OCI-LY1 (cell line): ENCODE results near the gene KRTAP12-2.
"Not testable (repeated sequence)": the region's sequence is repeated elsewhere in the genome, so short reads cannot be mapped to it uniquely, and the experiment has no call there.

Experiments used
- H2AFZ ChIP-seq: fragments of 200-600 bp; sonication (generic), shearing (Covaris generic); 2 replicates; pipeline ENCODE4 v1.6.0; 2014; ENCODE audit warnings: antibody characterized with exemption, mild to moderate bottlenecking, low read length
- H3F3A ChIP-seq: fragments of 200-600 bp; sonication (generic), shearing (Covaris generic); 2 replicates; pipeline ENCODE4 v1.6.0; 2014; ENCODE audit warnings: mild to moderate bottlenecking, antibody characterized with exemption, low read length, moderate library complexity; ENCODE audit not compliant: insufficient read depth
- H3K27ac ChIP-seq: fragments of 200-600 bp; sonication (generic); 2 replicates; pipeline ENCODE4 v1.5.1; 2014; ENCODE audit warnings: low read length, mixed run types, mild to moderate bottlenecking, low read depth; ENCODE audit not compliant: poor library complexity, severe bottlenecking
- H3K27me3 ChIP-seq: fragments of 200-600 bp; sonication (generic); 2 replicates; pipeline ENCODE4 v1.6.0; 2014; ENCODE audit warnings: antibody characterized with exemption, mild to moderate bottlenecking, low read length, moderate library complexity; ENCODE audit not compliant: insufficient read depth
- H3K36me3 ChIP-seq: fragments of 200-600 bp; sonication (generic); 2 replicates; pipeline ENCODE4 v1.6.1; 2014; ENCODE audit warnings: mild to moderate bottlenecking, antibody characterized with exemption, low read length, moderate library complexity, mixed read lengths; ENCODE audit not compliant: insufficient read depth
- H3K4me1 ChIP-seq: fragments of 200-600 bp; sonication (generic); 2 replicates; pipeline ENCODE4 v1.5.1; 2014; ENCODE audit warnings: mild to moderate bottlenecking, low read length, moderate library complexity; ENCODE audit not compliant: insufficient read depth, severe bottlenecking
- H3K4me2 ChIP-seq: fragments of 200-600 bp; sonication (generic), shearing (Covaris generic); 2 replicates; pipeline ENCODE4 v1.6.1; 2014; ENCODE audit warnings: low read length
- H3K4me3 ChIP-seq: fragments of 200-600 bp; sonication (generic); 2 replicates; pipeline ENCODE4 v1.5.1; 2014; ENCODE audit warnings: low read length, low read depth, mild to moderate bottlenecking, mixed read lengths; ENCODE audit not compliant: poor library complexity, severe bottlenecking
- H3K79me2 ChIP-seq: fragments of 200-600 bp; shearing (Covaris generic); 2 replicates; pipeline ENCODE4 v1.6.1; 2016; ENCODE audit warnings: mixed run types, low read length, mixed read lengths; ENCODE audit not compliant: insufficient read depth
- H3K9ac ChIP-seq: fragments of 200-600 bp; sonication (generic), shearing (Covaris generic); 2 replicates; pipeline ENCODE4 v1.6.1; 2014; ENCODE audit warnings: mild to moderate bottlenecking, low read length, mixed read lengths
- H3K9me2 ChIP-seq: fragments of 200-600 bp; sonication (generic), shearing (Covaris generic); 2 replicates; pipeline ENCODE4 v1.6.1; 2014; ENCODE audit warnings: low read depth, mild to moderate bottlenecking, low read length, mixed read lengths
- H3K9me3 ChIP-seq: fragments of 200-600 bp; shearing (Covaris generic); 2 replicates; pipeline ENCODE4 v1.6.1; 2014; ENCODE audit warnings: low read length, mixed read lengths
- H4K20me1 ChIP-seq: fragments of 200-600 bp; sonication (generic), shearing (Covaris generic); 2 replicates; pipeline ENCODE4 v1.6.0; 2016; ENCODE audit warnings: mild to moderate bottlenecking, low read length; ENCODE audit not compliant: insufficient read depth
- EZH2 ChIP-seq: fragments of 200-600 bp; sonication (generic), shearing (Covaris generic); IDR thresholded peaks from 2 replicates; pipeline ENCODE4 v1.8.0; 2017; ENCODE audit warnings: borderline replicate concordance, mixed run types, mild to moderate bottlenecking, antibody characterized with exemption, low read length, moderate library complexity, mixed read lengths
- TF ChIP-seq, protein P1 (sequence below): fragments of 200-600 bp; sonication (generic), shearing (Covaris generic); IDR thresholded peaks from 2 replicates; pipeline ENCODE4 v1.5.1; 2017; ENCODE audit warnings: mild to moderate bottlenecking, antibody characterized with exemption, low read length, moderate library complexity, mixed read lengths

The KRTAP12-2 gene

DNA sequence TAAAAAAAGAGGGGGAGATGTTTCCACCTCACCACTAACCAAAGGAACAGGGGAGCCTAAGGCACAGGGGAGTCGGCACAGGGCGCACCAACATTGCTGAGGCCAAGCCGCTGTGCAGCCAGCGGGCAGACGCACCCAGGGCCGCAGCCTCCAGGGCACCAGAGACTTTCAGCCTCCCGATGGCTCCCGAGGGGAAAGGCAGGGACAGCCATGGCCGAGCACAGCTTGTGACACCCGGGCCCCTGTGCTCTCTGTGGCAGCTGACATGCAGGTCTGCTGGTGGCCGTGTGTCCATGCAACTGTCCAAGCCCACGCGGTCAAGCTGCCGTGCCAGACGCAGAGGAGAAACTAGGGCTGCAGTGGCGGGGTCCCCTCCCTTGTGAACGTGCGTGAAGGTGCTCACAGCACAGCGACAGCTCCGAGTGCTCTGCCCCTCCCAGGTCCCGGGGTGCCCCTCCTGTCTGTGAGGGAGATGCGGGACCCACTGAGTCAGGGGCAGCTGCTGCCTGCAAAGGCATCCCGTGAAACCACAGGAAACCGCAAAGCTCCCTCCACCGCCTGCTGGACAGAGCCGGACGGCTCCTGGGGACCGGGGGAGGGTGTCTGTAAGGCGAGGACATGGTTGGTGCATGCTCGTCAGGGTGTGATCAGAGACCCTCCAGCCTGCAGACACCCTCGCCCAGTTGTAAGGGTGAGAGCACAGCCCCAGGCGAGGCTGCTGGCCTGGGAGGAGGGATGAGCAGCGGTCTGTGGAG lies 18.0 kb downstream of the KRTAP12-2 start:
- Histone ChIP-seq H3K4me2 (no peak overlapping the region), H3K9ac (no peak overlapping the region), H3K4me1 (no peaks in the 10 kb centered on the region), H3F3A (no peaks in the 10 kb centered on the region), H3K27ac (no peak overlapping the region), H4K20me1 (no peaks in the 10 kb centered on the region), H2AFZ (no peak overlapping the region), H3K36me3 (no peaks in the 10 kb centered on the region; the same call in 1 of the 2 replicates), H3K79me2 (no peaks in the 10 kb centered on the region), H3K27me3 (no peaks in the 10 kb centered on the region), H3K9me3 (peaks cover 6% of the 10 kb centered on the region; the same call in 1 of the 2 replicates), H3K9me2 (no peaks in the 10 kb centered on the region), H3K4me3 (no peak overlapping the region)
- TF ChIP-seq, protein P1, sequence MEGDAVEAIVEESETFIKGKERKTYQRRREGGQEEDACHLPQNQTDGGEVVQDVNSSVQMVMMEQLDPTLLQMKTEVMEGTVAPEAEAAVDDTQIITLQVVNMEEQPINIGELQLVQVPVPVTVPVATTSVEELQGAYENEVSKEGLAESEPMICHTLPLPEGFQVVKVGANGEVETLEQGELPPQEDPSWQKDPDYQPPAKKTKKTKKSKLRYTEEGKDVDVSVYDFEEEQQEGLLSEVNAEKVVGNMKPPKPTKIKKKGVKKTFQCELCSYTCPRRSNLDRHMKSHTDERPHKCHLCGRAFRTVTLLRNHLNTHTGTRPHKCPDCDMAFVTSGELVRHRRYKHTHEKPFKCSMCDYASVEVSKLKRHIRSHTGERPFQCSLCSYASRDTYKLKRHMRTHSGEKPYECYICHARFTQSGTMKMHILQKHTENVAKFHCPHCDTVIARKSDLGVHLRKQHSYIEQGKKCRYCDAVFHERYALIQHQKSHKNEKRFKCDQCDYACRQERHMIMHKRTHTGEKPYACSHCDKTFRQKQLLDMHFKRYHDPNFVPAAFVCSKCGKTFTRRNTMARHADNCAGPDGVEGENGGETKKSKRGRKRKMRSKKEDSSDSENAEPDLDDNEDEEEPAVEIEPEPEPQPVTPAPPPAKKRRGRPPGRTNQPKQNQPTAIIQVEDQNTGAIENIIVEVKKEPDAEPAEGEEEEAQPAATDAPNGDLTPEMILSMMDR: no peak
- no peak for TF ChIP-seq EZH2

DNA sequence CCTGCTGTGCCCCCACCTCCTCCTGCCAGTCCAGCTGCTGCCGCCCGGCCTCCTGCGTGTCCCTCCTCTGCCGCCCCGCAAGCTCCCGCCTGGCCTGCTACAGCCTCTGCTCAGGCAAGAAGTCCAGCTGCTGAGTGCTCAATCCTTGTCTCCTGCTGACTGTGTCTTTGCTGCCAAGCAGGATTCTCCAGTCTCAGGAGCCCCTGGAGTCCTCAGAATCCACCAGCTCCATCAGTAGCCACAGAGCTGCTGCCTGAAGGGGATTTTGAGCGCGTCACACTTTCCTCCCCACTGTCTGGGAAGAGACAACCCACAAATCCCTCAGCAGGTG lies 19.5 kb downstream of the KRTAP12-2 start:
- no peaks in the 10 kb centered on the region for H3K79me2 ChIP-seq
- peaks cover 8% of the 10 kb centered on the region for H3K9me3 ChIP-seq
- no peak for TF ChIP-seq EZH2
- TF ChIP-seq, protein P1: no peak
- no peaks in the 10 kb centered on the region for H3K9me2 ChIP-seq
- H2AFZ ChIP-seq: no peak overlapping the region
- no peak overlapping the region for H3K27ac ChIP-seq
- H3F3A ChIP-seq: no peaks in the 10 kb centered on the region
- H3K27me3 ChIP-seq: no peaks in the 10 kb centered on the region
- H3K4me1 ChIP-seq: no peaks in the 10 kb centered on the region
- H4K20me1 ChIP-seq: no peaks in the 10 kb centered on the region
- H3K9ac ChIP-seq: no peak overlapping the region
- H3K4me3 ChIP-seq: no peak overlapping the region
- no peak overlapping the region for H3K4me2 ChIP-seq
- no peaks in the 10 kb centered on the region for H3K36me3 ChIP-seq

DNA sequence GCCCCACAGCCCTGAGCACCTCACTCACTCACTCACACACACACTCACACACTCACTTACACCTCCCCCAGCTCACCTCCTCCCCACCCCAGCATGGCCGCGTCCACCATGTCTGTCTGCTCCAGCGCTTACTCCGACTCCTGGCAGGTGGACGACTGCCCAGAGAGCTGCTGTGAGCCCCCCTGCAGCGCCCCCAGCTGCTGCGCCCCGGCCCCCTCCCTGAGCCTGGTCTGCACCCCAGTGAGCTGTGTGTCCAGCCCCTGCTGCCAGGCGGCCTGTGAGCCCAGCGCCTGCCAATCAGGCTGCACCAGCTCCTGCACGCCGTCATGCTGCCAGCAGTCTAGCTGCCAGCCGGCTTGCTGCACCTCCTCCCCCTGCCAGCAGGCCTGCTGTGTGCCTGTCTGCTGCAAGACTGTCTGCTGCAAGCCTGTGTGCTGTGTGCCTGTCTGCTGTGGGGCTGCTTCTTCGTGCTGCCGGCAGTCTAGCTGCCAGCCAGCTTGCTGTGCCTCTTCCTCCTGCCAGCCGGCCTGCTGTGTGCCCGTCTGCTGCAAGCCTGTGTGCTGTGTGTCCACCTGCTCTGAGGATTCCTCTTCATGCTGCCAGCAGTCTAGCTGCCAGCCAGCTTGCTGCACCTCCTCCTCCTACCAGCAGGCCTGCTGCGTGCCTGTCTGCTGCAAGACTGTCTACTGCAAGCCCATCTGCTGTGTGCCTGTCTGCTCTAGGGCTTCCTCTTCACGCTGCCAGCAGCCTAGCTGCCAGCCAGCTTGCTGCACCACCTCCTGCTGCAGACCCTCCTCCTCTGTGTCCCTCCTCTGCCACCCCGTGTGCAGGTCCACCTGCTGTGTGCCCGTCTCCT lies 20.1 kb downstream of the KRTAP12-2 start, which contains the start of gene KRTAP10-11:
KRTAP10-11 (plus strand) TSS at position 49 of the 856 bp plus-strand sequence; CDS start at position 94, 45 bp downstream.
- not testable (repeated sequence) for H3K36me3 ChIP-seq, H3K9ac ChIP-seq, H3K4me3 ChIP-seq, H3K4me1 ChIP-seq, H3F3A ChIP-seq, H4K20me1 ChIP-seq, H2AFZ ChIP-seq, H3K4me2 ChIP-seq, H3K27ac ChIP-seq, H3K27me3 ChIP-seq, H3K9me3 ChIP-seq, H3K9me2 ChIP-seq, H3K79me2 ChIP-seq
